Smooth muscle cell (in vitro differentiated cells): ENCODE measurements around the gene COBLL1. TPM values are rescaled to one million over a fixed set of nuclear protein-coding genes. Genes with fewer than 3 reads are reported as not detected.

Experiments
- DNase-seq: peaks from one replicate; lab custom pipeline; 2025; ENCODE audit not compliant: unreplicated experiment; lab: John Stamatoyannopoulos, UW
- H2AFZ ChIP-seq: fragments of 200-600 bp; sonication (generic); 2 replicates; pipeline ENCODE4 v1.6.0; 2016; ENCODE audit warnings: antibody characterized with exemption, low read depth, mild to moderate bottlenecking
- H3F3A ChIP-seq: fragments of 200-600 bp; sonication (generic); 2 replicates; pipeline ENCODE4 v1.6.0; 2017; ENCODE audit warnings: antibody characterized with exemption, low read depth
- H3K27ac ChIP-seq: fragments of 200-600 bp; sonication (generic); 2 replicates; pipeline ENCODE4 v1.5.1; 2016; ENCODE audit warnings: low read depth, mild to moderate bottlenecking
- H3K27me3 ChIP-seq: fragments of 200-600 bp; sonication (generic); 2 replicates; pipeline ENCODE4 v1.6.1; 2016; ENCODE audit warnings: low read depth, mild to moderate bottlenecking
- H3K36me3 ChIP-seq: fragments of 200-600 bp; sonication (generic); 2 replicates; pipeline ENCODE4 v1.5.1; 2016; ENCODE audit warnings: low read depth
- H3K4me1 ChIP-seq: fragments of 200-600 bp; sonication (generic); 2 replicates; pipeline ENCODE4 v1.5.1; 2016; ENCODE audit warnings: low read depth
- H3K4me2 ChIP-seq: fragments of 200-600 bp; sonication (generic); 2 replicates; pipeline ENCODE4 v1.6.0; 2016; ENCODE audit warnings: mild to moderate bottlenecking
- H3K4me3 ChIP-seq: fragments of 200-600 bp; sonication (generic); 2 replicates; pipeline ENCODE4 v1.5.1; 2016; ENCODE audit warnings: mild to moderate bottlenecking
- H3K79me2 ChIP-seq: fragments of 200-600 bp; sonication (generic); 2 replicates; pipeline ENCODE4 v1.6.0; 2016; ENCODE audit warnings: low read depth, mild to moderate bottlenecking
- H3K9ac ChIP-seq: fragments of 200-600 bp; sonication (generic); 2 replicates; pipeline ENCODE4 v1.6.0; 2016; ENCODE audit warnings: low read depth
- H3K9me3 ChIP-seq: fragments of 200-600 bp; sonication (generic); replicated peaks from 2 replicates; pipeline ENCODE4 v1.5.1; 2016; ENCODE audit warnings: low read depth
- H4K20me1 ChIP-seq: fragments of 200-600 bp; sonication (generic); 2 replicates; pipeline ENCODE4 v1.6.0; 2016; ENCODE audit warnings: low read depth
- CTCF ChIP-seq: fragments of 200-600 bp; sonication (generic); IDR thresholded peaks from 2 replicates; pipeline ENCODE4 v1.5.1; 2017; ENCODE audit warnings: borderline replicate concordance, mild to moderate bottlenecking, antibody characterized with exemption; ENCODE audit not compliant: insufficient read depth, poor library complexity, severe bottlenecking
- WGBS: methylation state at CpG from one replicate; pipeline ENCODE4 v1.1.7; 2016; ENCODE audit warnings: low lambda C conversion rate; 5-methylcytosine and 5-hydroxymethylcytosine counted together
- polyA plus RNA-seq: library from polyadenylated mRNA; unstranded; fragments of >200 nt; fragmentation: Nextera tagmentation; extraction: Ambion mirVana; gene quantifications from 2 replicates; pipeline ENCODE4 v1.2.1, GENCODE V29; 2016
- total RNA-seq: library from RNA; depleted of rRNA; stranded (reverse); fragments of >200 nt; gene quantifications from 2 replicates; pipeline ENCODE4 v1.2.3, GENCODE V29; 2014

COBLL1 gene
- total and polyA plus RNA-seq, 2 experiments from 2014 or later = 5.2 to 17.4 TPM

GRCh38 chr2:164802095-164802707 is 39.4 kb downstream of the COBLL1 start:
- Histone ChIP-seq H3K27ac (no peak overlapping the region), H3K4me2 (no peak overlapping the region), H3K9me3 (no peaks in the 10 kb centered on the region)

GRCh38 chr2:164800572-164800971 is 41.1 kb downstream of the COBLL1 start:
- Histone ChIP-seq H3K4me2 (no peak overlapping the region), H2AFZ (no peak overlapping the region), H4K20me1 (no peaks in the 10 kb centered on the region), H3K4me1 (no peaks in the 10 kb centered on the region), H3K9me3 (no peaks in the 10 kb centered on the region), H3K9ac (no peak overlapping the region), H3K27ac (no peak overlapping the region), H3K4me3 (no peak overlapping the region), H3F3A (peaks cover 2% of the 10 kb centered on the region), H3K36me3 (no peaks in the 10 kb centered on the region), H3K79me2 (peaks cover 9% of the 10 kb centered on the region), H3K27me3 (no peaks in the 10 kb centered on the region)
- DNase-seq = no peak
- WGBS = 94% methylated on average over 3 of the region's 3 CpGs
- no peak for TF ChIP-seq CTCF

More at GRCh38 chr2:164802095-164802707, 39.4 kb downstream of the COBLL1 start:
- Histone ChIP-seq H3K79me2 (peaks cover 4% of the 10 kb centered on the region), H3F3A (peaks cover 2% of the 10 kb centered on the region), H3K4me3 (no peak overlapping the region), H3K27me3 (no peaks in the 10 kb centered on the region), H3K4me1 (no peaks in the 10 kb centered on the region), H3K36me3 (no peaks in the 10 kb centered on the region), H3K9ac (no peak overlapping the region), H2AFZ (no peak overlapping the region), H4K20me1 (no peaks in the 10 kb centered on the region)
- TF ChIP-seq CTCF = no peak
- 96% methylated on average over 1 of the region's 1 CpG for WGBS
- DNase-seq = no peak

GRCh38 chr2:164797627-164798026 is 44.0 kb downstream of the COBLL1 start:
- Histone ChIP-seq H3K4me2 (no peak overlapping the region), H2AFZ (no peak overlapping the region)
- no peak for TF ChIP-seq CTCF

GRCh38 chr2:164796999-164797398 is 44.6 kb downstream of the COBLL1 start:
- H3K9ac ChIP-seq = no peak overlapping the region
- TF ChIP-seq CTCF = no peak
- no peaks in the 10 kb centered on the region for H3K36me3 ChIP-seq
- no peaks in the 10 kb centered on the region for H3K27me3 ChIP-seq
- H3K27ac ChIP-seq = no peak overlapping the region
- WGBS = 97% methylated on average over 2 of the region's 2 CpGs
- peaks cover 12% of the 10 kb centered on the region for H3K79me2 ChIP-seq
- no peak overlapping the region for H3K4me3 ChIP-seq
- H3K4me2 ChIP-seq = no peak overlapping the region
- no peak for DNase-seq
- H2AFZ ChIP-seq = no peak overlapping the region
- H4K20me1 ChIP-seq = no peaks in the 10 kb centered on the region
- no peaks in the 10 kb centered on the region for H3K9me3 ChIP-seq
- H3K4me1 ChIP-seq = peaks cover 5% of the 10 kb centered on the region
- no peaks in the 10 kb centered on the region for H3F3A ChIP-seq

More at GRCh38 chr2:164797627-164798026, 44.0 kb downstream of the COBLL1 start:
- WGBS = 95% methylated on average over 1 of the region's 1 CpG
- H3F3A ChIP-seq = no peaks in the 10 kb centered on the region
- H3K9me3 ChIP-seq = no peaks in the 10 kb centered on the region
- no peak for DNase-seq
- H3K27me3 ChIP-seq = no peaks in the 10 kb centered on the region
- no peaks in the 10 kb centered on the region for H3K36me3 ChIP-seq
- H4K20me1 ChIP-seq = no peaks in the 10 kb centered on the region
- H3K79me2 ChIP-seq = peaks cover 12% of the 10 kb centered on the region
- H3K9ac ChIP-seq = no peak overlapping the region
- peaks cover 4% of the 10 kb centered on the region for H3K4me1 ChIP-seq
- H3K4me3 ChIP-seq = no peak overlapping the region
- H3K27ac ChIP-seq = no peak overlapping the region
